Stimulated activated CD4-positive, alpha-beta T cell treated with anti-CD3 and anti-CD28 coated beads, Interleukin-15, amount 100 ng/mL, for 1 hour (primary cell): ENCODE results near the gene IFI27L1.
A peak's percentile ranks its signal among the peaks of the same experiment; 100 is the strongest.

ENCODE experiments used
- DNase-seq, 2 donors: peaks; one replicate each; pipeline ENCODE4 v3.0.0-alpha.2; 2020; ENCODE audit warnings: low read depth in 1 of 2, low spot score in 1 of 2

The IFI27L1 gene, protein sequence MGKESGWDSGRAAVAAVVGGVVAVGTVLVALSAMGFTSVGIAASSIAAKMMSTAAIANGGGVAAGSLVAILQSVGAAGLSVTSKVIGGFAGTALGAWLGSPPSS

DNA sequence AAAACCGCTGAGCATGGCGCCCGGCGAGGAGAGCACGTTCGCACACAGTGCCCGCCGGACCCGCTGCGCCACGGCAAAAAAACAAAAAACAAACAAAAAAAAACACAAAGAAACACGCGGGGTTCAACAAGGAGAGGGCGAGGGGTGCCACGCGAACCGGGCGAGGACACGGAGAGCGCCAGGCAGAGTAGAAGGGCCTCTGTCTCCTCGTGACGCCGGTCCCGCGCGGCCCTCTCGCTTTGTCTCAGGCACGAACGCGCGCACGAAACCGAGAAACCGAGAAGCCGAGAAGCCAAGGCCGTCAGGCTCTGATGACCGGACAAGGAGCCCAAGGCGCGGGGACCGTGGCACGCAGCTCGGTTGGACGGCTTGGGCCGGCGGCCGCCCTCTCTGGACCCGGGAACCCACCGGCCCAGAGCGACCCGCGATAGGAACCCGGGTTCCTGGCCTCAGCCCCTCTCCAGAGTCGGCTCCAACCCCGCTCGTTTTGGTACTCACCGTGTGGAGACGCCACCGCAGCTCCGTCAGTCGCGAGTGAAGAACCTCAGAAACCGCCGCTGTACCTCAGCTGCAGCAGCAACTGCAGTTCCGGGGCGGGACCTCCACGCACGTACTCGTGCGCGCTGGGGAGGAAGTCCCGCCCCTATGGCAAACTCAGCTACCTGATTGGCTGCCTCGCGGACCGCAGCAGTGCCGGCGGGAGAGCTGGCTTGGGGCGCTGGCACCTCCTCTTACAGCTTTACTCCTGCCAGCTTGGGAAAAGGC is at the start of gene IFI27L1, which contains the start of gene DDX24:
TSS of gene IFI27L1 (plus strand) at position 690 of the 765 bp plus-strand sequence. CDS start 15,628 bp downstream, outside the sequence.
TSS of gene DDX24 (minus strand) at position 582 of the 765 bp plus-strand sequence. CDS start 1,460 bp downstream, outside the sequence.
- DNase-seq = peak; percentile 92

GRCh38 chr14:94031883-94032279 is 49.2 kb upstream of the IFI27L1 start:
- DNase-seq = no peak

DNA sequence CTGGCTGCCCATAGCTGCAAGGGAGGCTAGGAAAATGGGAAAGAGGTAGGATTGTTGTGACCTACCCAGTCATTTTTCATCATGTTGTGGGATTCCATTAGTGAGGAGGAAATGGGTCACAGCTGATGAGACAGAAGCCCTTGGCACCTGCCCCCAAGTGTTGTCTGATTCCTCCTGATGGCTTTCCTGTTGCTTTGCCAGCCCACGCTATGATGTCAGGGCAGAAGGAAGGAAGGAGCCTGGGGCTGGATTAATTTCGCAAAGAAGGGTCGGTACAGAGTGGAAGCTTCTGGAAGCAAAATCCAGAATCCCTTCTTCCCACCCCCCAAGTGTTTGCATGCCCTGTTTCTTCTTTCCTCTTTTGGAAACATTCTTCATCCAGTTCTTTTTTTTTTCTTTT is 46.2 kb upstream of the IFI27L1 start:
- DNase-seq = no peak

GRCh38 chr14:94036313-94037167 is 44.6 kb upstream of the IFI27L1 start:
- DNase-seq = peak; percentile 51 to 64

GRCh38 chr14:94037954-94038353 is 43.2 kb upstream of the IFI27L1 start:
- DNase-seq = no peak

GRCh38 chr14:94038510-94038909 is 42.6 kb upstream of the IFI27L1 start:
- DNase-seq = no peak

GRCh38 chr14:94038921-94039629 is 42.0 kb upstream of the IFI27L1 start:
- no peak for DNase-seq

GRCh38 chr14:94040247-94040646 is 40.9 kb upstream of the IFI27L1 start:
- no peak for DNase-seq

GRCh38 chr14:94040796-94041195 is 40.3 kb upstream of the IFI27L1 start:
- no peak for DNase-seq

- no peak for DNase-seq
Observed at GRCh38 chr14:94041551-94042346, 39.4 kb upstream of the IFI27L1 start.

- DNase-seq = no peak
Observed at GRCh38 chr14:94042433-94043091, 38.5 kb upstream of the IFI27L1 start.

GRCh38 chr14:94043111-94043755 is 37.9 kb upstream of the IFI27L1 start:
- no peak for DNase-seq

- no peak for DNase-seq
Observed at GRCh38 chr14:94043756-94044475, 37.2 kb upstream of the IFI27L1 start.

GRCh38 chr14:94044476-94045091 is 36.5 kb upstream of the IFI27L1 start:
- DNase-seq = no peak

- no peak for DNase-seq
Observed at GRCh38 chr14:94045101-94045500, 36.0 kb upstream of the IFI27L1 start.

DNA sequence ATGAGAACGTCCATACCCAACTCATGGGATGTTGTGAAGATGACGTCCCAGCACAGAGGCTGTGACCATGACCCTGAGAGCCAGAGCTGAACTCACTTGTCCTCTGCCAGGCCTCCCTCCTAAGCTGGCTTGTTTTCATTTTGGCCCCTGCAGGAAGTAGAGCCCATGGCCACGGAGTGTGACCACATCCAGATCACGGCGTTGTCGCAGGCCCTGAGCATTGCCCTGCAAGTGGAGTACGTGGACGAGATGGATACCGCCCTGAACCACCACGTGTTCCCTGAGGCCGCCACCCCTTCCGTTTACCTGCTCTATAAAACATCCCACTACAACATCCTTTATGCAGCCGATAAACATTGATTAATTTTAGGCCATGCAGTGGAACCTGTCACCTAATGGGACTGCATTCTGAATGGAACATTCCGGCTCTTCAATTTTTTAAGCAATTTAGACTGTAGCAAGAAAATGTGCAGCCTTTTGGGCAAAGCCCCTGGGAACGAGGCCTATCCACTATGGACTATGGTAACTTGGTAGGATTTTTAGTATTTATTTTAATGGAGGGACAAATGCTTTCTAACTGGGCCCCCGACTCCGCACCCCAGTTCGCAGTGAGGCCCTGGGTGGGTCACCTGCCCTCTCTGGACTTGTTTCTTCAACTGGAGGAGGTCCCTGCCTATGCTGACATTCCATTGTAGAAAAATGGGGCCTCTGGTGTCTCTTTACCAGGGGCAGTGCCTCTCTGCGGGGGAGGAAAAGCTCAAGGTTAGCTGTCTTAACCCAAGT is 35.4 kb upstream of the IFI27L1 start:
- no peak for DNase-seq

- no peak for DNase-seq
Observed at GRCh38 chr14:94046696-94047250, 34.3 kb upstream of the IFI27L1 start.
